IPS-15b (cell line): ENCODE data around the gene BZW2.

Source experiments
- H3K27me3 ChIP-seq: one replicate; pipeline ENCODE4 v1.6.1; 2013; ENCODE audit warnings: low read length; ENCODE audit not compliant: control insufficient read depth, insufficient read depth
- H3K36me3 ChIP-seq: one replicate; pipeline ENCODE4 v1.6.1; 2013; ENCODE audit warnings: low read length; ENCODE audit not compliant: control insufficient read depth, insufficient read depth
- H3K4me1 ChIP-seq: one replicate; pipeline ENCODE4 v1.6.1; 2013; ENCODE audit warnings: mild to moderate bottlenecking, low read length; ENCODE audit not compliant: control insufficient read depth, insufficient read depth
- H3K4me3 ChIP-seq: one replicate; pipeline ENCODE4 v1.5.1; 2013; ENCODE audit warnings: low read depth, low read length
- H3K9ac ChIP-seq: one replicate; pipeline ENCODE4 v1.6.1; 2013; ENCODE audit warnings: low read depth, mild to moderate bottlenecking, low read length
- H3K9me3 ChIP-seq: one replicate; pipeline ENCODE4 v1.6.1; 2013; ENCODE audit warnings: mild to moderate bottlenecking, low read length; ENCODE audit not compliant: control insufficient read depth, insufficient read depth

Gene BZW2

GRCh38 chr7:16684935-16685334 lies 39.0 kb downstream of the BZW2 start:
- Histone ChIP-seq H3K4me1 (no peaks in the 10 kb centered on the region), H3K9ac (no peak overlapping the region), H3K9me3 (no peaks in the 10 kb centered on the region), H3K27me3 (no peaks in the 10 kb centered on the region), H3K36me3 (peaks cover 2% of the 10 kb centered on the region), H3K4me3 (no peak overlapping the region)

- no peaks in the 10 kb centered on the region for H3K4me1 ChIP-seq
- no peaks in the 10 kb centered on the region for H3K9me3 ChIP-seq
- peaks cover 2% of the 10 kb centered on the region for H3K36me3 ChIP-seq
- no peaks in the 10 kb centered on the region for H3K27me3 ChIP-seq
- H3K9ac ChIP-seq: no peak overlapping the region
- H3K4me3 ChIP-seq: no peak overlapping the region
These were observed 39.6 kb downstream of the BZW2 start for GRCh38 chr7:16685535-16685934.

GRCh38 chr7:16688249-16688648 lies 42.3 kb downstream of the BZW2 start:
- no peaks in the 10 kb centered on the region for H3K36me3 ChIP-seq
- no peaks in the 10 kb centered on the region for H3K27me3 ChIP-seq
- H3K9ac ChIP-seq: no peak overlapping the region
- no peak overlapping the region for H3K4me3 ChIP-seq
- no peaks in the 10 kb centered on the region for H3K9me3 ChIP-seq
- H3K4me1 ChIP-seq: no peaks in the 10 kb centered on the region

- Histone ChIP-seq H3K4me1 (no peaks in the 10 kb centered on the region), H3K4me3 (no peak overlapping the region), H3K36me3 (no peaks in the 10 kb centered on the region), H3K9ac (no peak overlapping the region), H3K27me3 (no peaks in the 10 kb centered on the region), H3K9me3 (no peaks in the 10 kb centered on the region)
These were observed 45.3 kb downstream of the BZW2 start for GRCh38 chr7:16691241-16691640.

- Histone ChIP-seq H3K4me1 (no peaks in the 10 kb centered on the region), H3K36me3 (peaks cover 14% of the 10 kb centered on the region), H3K9me3 (no peaks in the 10 kb centered on the region), H3K9ac (no peak overlapping the region), H3K4me3 (no peak overlapping the region), H3K27me3 (no peaks in the 10 kb centered on the region)
These were observed 47.8 kb downstream of the BZW2 start for GRCh38 chr7:16693601-16694318.

- no peaks in the 10 kb centered on the region for H3K4me1 ChIP-seq
- no peak overlapping the region for H3K9ac ChIP-seq
- H3K9me3 ChIP-seq: no peaks in the 10 kb centered on the region
- no peak overlapping the region for H3K4me3 ChIP-seq
- H3K27me3 ChIP-seq: no peaks in the 10 kb centered on the region
- H3K36me3 ChIP-seq: peaks cover 14% of the 10 kb centered on the region
These were observed 48.8 kb downstream of the BZW2 start for GRCh38 chr7:16694806-16695205.

- H3K9ac ChIP-seq: no peak overlapping the region
- H3K27me3 ChIP-seq: no peaks in the 10 kb centered on the region
- H3K4me3 ChIP-seq: no peak overlapping the region
- no peaks in the 10 kb centered on the region for H3K4me1 ChIP-seq
- H3K9me3 ChIP-seq: no peaks in the 10 kb centered on the region
- peaks cover 14% of the 10 kb centered on the region for H3K36me3 ChIP-seq
These were observed 49.7 kb downstream of the BZW2 start for GRCh38 chr7:16695621-16696237.

- H3K9ac ChIP-seq: no peak overlapping the region
- H3K36me3 ChIP-seq: peaks cover 14% of the 10 kb centered on the region
These were observed 51.7 kb downstream of the BZW2 start for GRCh38 chr7:16697507-16698199.

GRCh38 chr7:16698200-16698905 lies 52.4 kb downstream of the BZW2 start:
- Histone ChIP-seq H3K36me3 (peaks cover 14% of the 10 kb centered on the region), H3K9ac (no peak overlapping the region), H3K27me3 (no peaks in the 10 kb centered on the region), H3K9me3 (no peaks in the 10 kb centered on the region), H3K4me1 (no peaks in the 10 kb centered on the region), H3K4me3 (no peak overlapping the region)

More at GRCh38 chr7:16697507-16698199, 51.7 kb downstream of the BZW2 start:
- H3K4me3 ChIP-seq: no peak overlapping the region
- H3K9me3 ChIP-seq: no peaks in the 10 kb centered on the region
- no peaks in the 10 kb centered on the region for H3K4me1 ChIP-seq
- no peaks in the 10 kb centered on the region for H3K27me3 ChIP-seq

- Histone ChIP-seq H3K36me3 (peaks cover 8% of the 10 kb centered on the region), H3K27me3 (no peaks in the 10 kb centered on the region), H3K9ac (no peak overlapping the region), H3K4me3 (no peak overlapping the region), H3K4me1 (no peaks in the 10 kb centered on the region), H3K9me3 (no peaks in the 10 kb centered on the region)
These were observed 56.5 kb downstream of the BZW2 start for GRCh38 chr7:16702441-16702840.

- Histone ChIP-seq H3K4me3 (no peak overlapping the region), H3K4me1 (no peaks in the 10 kb centered on the region), H3K9me3 (no peaks in the 10 kb centered on the region), H3K36me3 (no peaks in the 10 kb centered on the region), H3K9ac (no peak overlapping the region), H3K27me3 (no peaks in the 10 kb centered on the region)
These were observed 62.5 kb downstream of the BZW2 start for GRCh38 chr7:16708511-16708910.
